HepG2 (cell line): ENCODE data around the gene PRDX5. TPM values are rescaled to one million over a fixed set of nuclear protein-coding genes. Genes with fewer than 3 reads are reported as not detected.

ENCODE experiments used
- IRF2 ChIP-seq: IDR thresholded peaks from 2 replicates; pipeline ENCODE4 v1.6.1; 2018; ENCODE audit warnings: missing genetic modification reagents, missing compliant biosample characterization
- NFYC ChIP-seq: IDR thresholded peaks from 2 replicates; pipeline ENCODE4 v1.6.1; 2016; ENCODE audit warnings: missing genetic modification reagents, missing compliant biosample characterization
- PHF5A ChIP-seq: IDR thresholded peaks from one replicate; pipeline ENCODE4 v1.6.1; 2018; ENCODE audit warnings: low read depth, missing genetic modification reagents; ENCODE audit not compliant: unreplicated experiment
- PRDM15 ChIP-seq: sonication (generic); formaldehyde crosslinking; IDR thresholded peaks from 2 replicates; pipeline ENCODE4 v1.4.0; 2020; ENCODE audit warnings: missing genetic modification reagents
- U2AF2 ChIP-seq: fragments of 200-400 bp; formaldehyde crosslinking; IDR thresholded peaks from 2 replicates; pipeline ENCODE4 v1.6.1; 2017; ENCODE audit warnings: low read depth, mild to moderate bottlenecking, low read length
- ZFX ChIP-seq: sonication (generic); formaldehyde crosslinking; IDR thresholded peaks from 2 replicates; pipeline ENCODE4 v1.4.0; 2020; ENCODE audit warnings: mild to moderate bottlenecking, low read depth, missing genetic modification reagents, moderate library complexity
- ZHX1 ChIP-seq: sonication (generic); formaldehyde crosslinking; IDR thresholded peaks from 2 replicates; pipeline ENCODE4 v1.8.1; 2022; ENCODE audit warnings: low read depth, mild to moderate bottlenecking, missing genetic modification reagents
- ZNF282 ChIP-seq: fragments of 450-650 bp; IDR thresholded peaks from 2 replicates; pipeline ENCODE4 v1.6.1; 2018; ENCODE audit not compliant: partially characterized antibody
- ZNF354B ChIP-seq: sonication (generic); formaldehyde crosslinking; IDR thresholded peaks from 2 replicates; pipeline ENCODE4 v1.8.0; 2022; ENCODE audit warnings: mild to moderate bottlenecking, missing genetic modification reagents
- ZNF451 ChIP-seq: sonication (generic); formaldehyde crosslinking; IDR thresholded peaks from 2 replicates; pipeline ENCODE4 v1.5.0; 2020; ENCODE audit warnings: mild to moderate bottlenecking, missing genetic modification reagents
- ZNF546 ChIP-seq: sonication (generic); formaldehyde crosslinking; conservative IDR thresholded peaks from 2 replicates; pipeline ENCODE4 v1.8.1; 2023; ENCODE audit warnings: mild to moderate bottlenecking, missing genetic modification reagents
- ZNF563 ChIP-seq: sonication (generic); formaldehyde crosslinking; IDR thresholded peaks from 2 replicates; pipeline ENCODE4 v1.8.0; 2022; ENCODE audit warnings: mild to moderate bottlenecking, moderate library complexity, missing genetic modification reagents
- polyA plus RNA-seq, 8 experiments: library from polyadenylated mRNA; depleted of rRNA in 3 of 8; stranded (reverse) in 7 of 8; unstranded in 1 of 8; fragments of >200 nt; fragmentation: Illumina TruSeq in 4 of 8; extraction: Trizol in 4 of 8; gene quantifications; 2 replicates each; pipeline versions ENCODE4 v1.2.1 to v1.2.3, GENCODE V29; 2011 to 2016; ENCODE audit warnings: low read depth in 4 of 8, missing spikeins in 1 of 8, mixed read lengths in 1 of 8; ENCODE audit not compliant: insufficient read depth in 1 of 8
- total RNA-seq, 5 experiments: library from RNA; depleted of rRNA; stranded (reverse); fragments of >200 nt; fragmentation: Illumina TruSeq; extraction: Trizol; gene quantifications; 2 replicates each; pipeline ENCODE4 v1.2.3, GENCODE V29; 2016; ENCODE audit warnings: low read depth in 1 of 5
- TF ChIP-seq, protein P1 (sequence below): sonication (generic); formaldehyde crosslinking; IDR thresholded peaks from 2 replicates; pipeline ENCODE4 v1.4.0; 2020; ENCODE audit warnings: mild to moderate bottlenecking, missing genetic modification reagents

PRDX5 gene
- total and polyA plus RNA-seq, 2 of the 13 experiments (the other 11 are each of a cell fraction or from before 2014, with no cell fraction given) = 215 to 311 TPM

DNA sequence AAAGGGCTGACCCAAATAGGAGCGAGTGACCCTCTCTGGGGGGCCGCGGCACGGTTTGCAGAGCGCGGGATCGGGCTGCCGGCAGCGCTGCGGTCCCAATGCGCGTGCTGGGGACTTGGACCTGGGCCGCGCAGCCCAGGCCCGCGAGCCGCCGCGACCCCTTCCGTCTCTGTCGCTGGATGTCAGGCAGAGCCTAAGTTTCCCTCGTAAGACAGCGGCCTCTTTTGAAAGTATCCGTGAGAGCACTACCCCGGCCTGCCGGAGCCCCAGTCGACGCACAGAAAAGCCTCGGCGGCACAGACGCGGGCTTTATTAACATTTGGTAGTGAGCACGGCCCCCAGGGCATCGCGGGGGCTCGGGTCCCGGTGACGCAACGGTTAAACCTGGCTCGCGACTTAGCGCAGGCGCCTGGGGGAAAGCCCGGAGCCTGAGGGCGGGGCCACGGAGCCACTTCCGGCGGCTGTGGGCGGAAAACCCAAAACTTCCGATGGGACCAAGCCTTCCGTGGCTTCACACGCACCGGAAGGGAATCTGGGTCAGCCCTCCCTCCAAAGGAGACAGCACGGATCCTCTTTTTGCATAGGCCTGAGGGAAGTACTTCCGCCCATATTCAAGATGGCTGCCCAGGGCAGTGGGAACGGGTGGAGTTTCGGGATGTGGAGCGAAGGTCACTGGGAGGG lies 48.2 kb upstream of the PRDX5 start (continued):
- TF ChIP-seq ZNF451 (CRISPR knock-in tag) (no peak; the same call in 1 of the 2 replicates), ZNF282 (no peak), IRF2 (CRISPR knock-in tag) (peak; percentile 79; the same call in 1 of the 2 replicates), ZNF563 (CRISPR knock-in tag) (no peak; the same call in 1 of the 2 replicates), PHF5A (CRISPR knock-in tag) (no peak), U2AF2 (no peak), NFYC (CRISPR knock-in tag) (peak; percentile 76), ZNF354B (no peak), PRDM15 (CRISPR knock-in tag) (peak; percentile 39; the same call in 1 of the 2 replicates), ZFX (CRISPR knock-in tag) (peak; percentile 91; the same call in 1 of the 2 replicates), ZNF546 (CRISPR knock-in tag) (no peak), ZHX1 (CRISPR knock-in tag) (no peak; the same call in 1 of the 2 replicates)
- TF ChIP-seq, protein P1, sequence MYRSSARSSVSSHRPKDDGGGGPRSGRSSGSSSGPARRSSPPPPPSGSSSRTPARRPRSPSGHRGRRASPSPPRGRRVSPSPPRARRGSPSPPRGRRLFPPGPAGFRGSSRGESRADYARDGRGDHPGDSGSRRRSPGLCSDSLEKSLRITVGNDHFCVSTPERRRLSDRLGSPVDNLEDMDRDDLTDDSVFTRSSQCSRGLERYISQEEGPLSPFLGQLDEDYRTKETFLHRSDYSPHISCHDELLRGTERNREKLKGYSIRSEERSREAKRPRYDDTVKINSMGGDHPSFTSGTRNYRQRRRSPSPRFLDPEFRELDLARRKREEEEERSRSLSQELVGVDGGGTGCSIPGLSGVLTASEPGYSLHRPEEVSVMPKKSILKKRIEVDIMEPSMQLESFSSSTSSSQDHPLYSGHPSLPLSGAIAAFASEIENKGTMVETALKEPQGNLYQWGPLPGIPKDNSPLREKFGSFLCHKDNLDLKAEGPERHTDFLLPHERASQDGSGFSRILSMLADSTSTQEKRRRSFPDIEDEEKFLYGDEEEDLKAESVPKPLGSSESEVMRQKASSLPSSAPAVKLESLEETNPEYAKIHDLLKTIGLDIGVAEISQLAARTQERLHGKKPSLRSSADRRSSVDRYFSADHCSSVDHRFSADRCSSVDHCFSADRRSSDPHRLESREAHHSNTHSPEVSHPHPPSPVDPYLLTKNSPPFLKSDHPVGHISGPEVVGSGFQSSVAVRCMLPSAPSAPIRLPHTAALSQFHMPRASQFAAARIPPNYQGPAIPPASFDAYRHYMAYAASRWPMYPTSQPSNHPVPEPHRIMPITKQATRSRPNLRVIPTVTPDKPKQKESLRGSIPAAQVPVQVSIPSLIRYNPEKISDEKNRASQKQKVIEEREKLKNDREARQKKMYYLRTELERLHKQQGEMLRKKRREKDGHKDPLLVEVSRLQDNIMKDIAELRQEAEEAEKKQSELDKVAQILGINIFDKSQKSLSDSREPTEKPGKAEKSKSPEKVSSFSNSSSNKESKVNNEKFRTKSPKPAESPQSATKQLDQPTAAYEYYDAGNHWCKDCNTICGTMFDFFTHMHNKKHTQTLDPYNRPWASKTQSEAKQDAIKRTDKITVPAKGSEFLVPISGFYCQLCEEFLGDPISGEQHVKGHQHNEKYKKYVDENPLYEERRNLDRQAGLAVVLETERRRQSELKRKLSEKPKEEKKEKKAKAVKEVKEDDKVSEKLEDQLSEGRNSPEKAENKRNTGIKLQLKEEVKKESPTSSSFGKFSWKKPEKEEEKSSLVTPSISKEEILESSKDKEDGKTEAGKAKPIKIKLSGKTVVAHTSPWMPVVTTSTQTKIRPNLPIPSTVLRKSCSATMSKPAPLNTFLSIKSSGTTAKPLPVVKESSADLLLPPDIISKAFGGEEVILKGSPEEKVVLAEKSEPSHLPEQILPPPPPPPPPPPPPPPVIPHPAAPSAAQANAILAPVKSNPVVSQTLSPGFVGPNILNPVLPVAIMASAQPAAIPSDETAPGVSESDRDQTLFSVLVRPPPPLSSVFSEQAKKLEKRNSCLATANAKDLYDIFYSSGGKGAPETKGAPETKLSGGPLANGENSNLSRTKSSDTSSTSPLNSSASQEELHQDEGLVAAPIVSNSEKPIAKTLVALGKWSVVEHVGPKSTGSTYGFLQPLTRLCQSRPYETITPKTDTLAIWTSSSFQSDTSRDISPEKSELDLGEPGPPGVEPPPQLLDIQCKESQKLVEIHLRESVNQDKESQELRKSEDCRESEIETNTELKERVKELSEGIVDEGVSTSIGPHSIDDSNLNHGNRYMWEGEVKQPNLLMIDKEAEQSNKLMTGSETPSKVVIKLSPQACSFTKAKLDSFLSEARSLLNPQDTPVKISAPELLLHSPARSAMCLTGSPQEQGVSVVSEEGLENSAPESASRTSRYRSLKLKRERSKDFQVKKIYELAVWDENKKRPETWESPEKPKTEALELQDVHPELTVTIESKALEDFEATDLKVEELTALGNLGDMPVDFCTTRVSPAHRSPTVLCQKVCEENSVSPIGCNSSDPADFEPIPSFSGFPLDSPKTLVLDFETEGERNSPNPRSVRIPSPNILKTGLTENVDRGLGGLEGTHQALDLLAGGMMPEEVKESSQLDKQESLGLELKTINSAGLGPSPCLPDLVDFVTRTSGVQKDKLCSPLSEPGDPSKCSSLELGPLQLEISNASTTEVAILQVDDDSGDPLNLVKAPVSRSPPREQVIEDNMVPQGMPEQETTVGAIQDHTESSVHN (CRISPR knock-in tag) = no peak
